T-helper 17 cell (primary cell): ENCODE measurements around the gene IGF1R. TPM values are rescaled to one million over a fixed set of nuclear protein-coding genes. Genes with fewer than 3 reads are reported as not detected.
"Not testable (repeated sequence)": the region's sequence is repeated elsewhere in the genome, so short reads cannot be mapped to it uniquely, and the experiment has no call there.

ENCODE experiments used
- ATAC-seq: fragments of 150-1000 bp; cut with Tn5 transposase; 2 replicates; pipeline ENCODE4 v1.10.0; 2021; ENCODE audit warnings: mild to moderate bottlenecking, moderate library complexity
- DNase-seq, 3 donors: peaks; one replicate each; pipeline versions ENCODE4 v3.0.0 to v3.0.0-alpha.2; 2020 to 2021
- H3K9me3 ChIP-seq: one replicate; pipeline ENCODE4 v1.7.0; 2013; ENCODE audit warnings: low read length, mild to moderate bottlenecking; ENCODE audit not compliant: control insufficient read depth, poor library complexity, severe bottlenecking
- H3K27ac Mint-ChIP-seq: one replicate; pipeline ENCODE4 v1.8.0; 2022; ENCODE audit warnings: mild to moderate bottlenecking, moderate library complexity, mixed read lengths
- H3K27me3 Mint-ChIP-seq: one replicate; pipeline ENCODE4 v1.8.0; 2022; ENCODE audit warnings: mixed read lengths
- H3K36me3 Mint-ChIP-seq: one replicate; pipeline ENCODE4 v1.8.0; 2022; ENCODE audit warnings: low read depth, mixed read lengths
- H3K4me1 Mint-ChIP-seq: one replicate; pipeline ENCODE4 v1.8.0; 2022; ENCODE audit warnings: mild to moderate bottlenecking, mixed read lengths
- H3K4me3 Mint-ChIP-seq: one replicate; pipeline ENCODE4 v1.8.0; 2022; ENCODE audit warnings: mild to moderate bottlenecking, moderate library complexity, mixed read lengths
- total RNA-seq, 4 donors: library from RNA in 2 of 4; stranded (reverse) in 2 of 4; gene quantifications; one replicate each; pipeline ENCODE4 v1.2.3 and lab custom pipeline; 2022 to 2026

Gene IGF1R
- total RNA-seq, 2 donors from 2014 or later, result 13.7 to 27.1 TPM

DNA sequence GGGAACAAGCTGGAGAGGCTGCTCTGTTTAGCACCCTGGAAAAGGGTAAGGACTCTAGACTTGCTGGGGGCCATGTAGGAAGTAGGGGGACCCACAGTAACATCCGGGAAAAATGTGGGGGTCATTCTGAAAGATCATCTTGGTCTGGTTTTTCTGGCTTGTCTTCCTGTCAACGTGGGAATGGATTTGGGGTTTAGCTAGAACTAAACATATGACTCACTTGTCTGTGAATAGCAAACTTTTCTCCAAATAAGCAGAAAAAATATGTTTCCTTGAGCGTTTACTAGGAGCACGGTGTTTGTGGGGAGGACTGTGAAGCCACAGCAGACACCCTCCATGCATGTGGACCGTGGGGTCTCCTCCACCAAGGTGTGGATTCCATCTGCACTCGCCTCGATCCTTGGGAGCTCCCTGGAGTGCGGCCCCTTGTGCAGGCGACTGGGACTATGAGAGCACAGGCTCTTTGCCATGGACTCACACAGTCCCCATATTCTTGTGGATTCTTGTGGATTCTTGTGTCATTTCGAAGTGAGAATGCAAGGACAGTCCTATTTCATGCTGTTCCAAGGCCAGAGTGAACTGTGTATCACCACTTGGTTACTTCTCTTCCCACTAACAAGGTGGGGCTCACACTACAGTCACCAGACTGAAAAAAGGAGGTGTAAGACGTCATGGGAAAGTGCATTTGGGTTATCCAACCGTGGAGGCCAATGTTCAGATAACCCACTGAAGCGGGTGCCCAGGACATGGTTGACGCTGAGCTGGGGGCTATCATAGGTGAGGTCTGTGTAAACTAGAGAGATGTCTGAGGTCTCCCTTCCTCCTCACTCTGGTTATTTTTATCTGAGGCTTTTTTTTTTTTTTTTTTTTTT lies 333.7 kb downstream of the IGF1R start:
- no peaks in the 10 kb centered on the region for H3K9me3 ChIP-seq
- Mint-ChIP-seq H3K27me3 (peaks cover 8% of the 10 kb centered on the region), H3K27ac (no peak overlapping the region), H3K4me3 (no peak overlapping the region), H3K4me1 (no peaks in the 10 kb centered on the region), H3K36me3 (no peaks in the 10 kb centered on the region)
- ATAC-seq, result no peak
- DNase-seq, result no peak

DNA sequence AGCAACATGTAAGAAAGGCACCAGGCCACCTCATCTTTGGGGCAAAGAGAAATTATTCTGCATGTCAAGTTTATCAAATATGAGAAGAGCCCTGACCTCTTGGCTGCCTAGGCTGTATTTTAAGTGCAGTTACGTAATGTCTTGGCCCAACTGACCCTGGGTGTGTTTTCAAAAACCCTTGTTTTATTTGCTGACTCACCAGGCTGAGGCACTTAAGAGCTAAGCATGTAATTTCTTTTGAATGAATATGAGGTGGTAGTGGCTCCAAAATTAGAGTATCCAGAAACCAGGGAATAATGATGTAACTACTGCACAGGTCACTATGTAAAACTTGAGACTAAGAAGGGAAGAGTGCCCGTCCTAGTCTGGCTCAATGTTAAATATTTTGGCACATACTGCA lies 335.0 kb downstream of the IGF1R start:
- no peaks in the 10 kb centered on the region for H3K9me3 ChIP-seq
- no peak for ATAC-seq
- Mint-ChIP-seq H3K36me3 (no peaks in the 10 kb centered on the region), H3K27me3 (peaks cover 8% of the 10 kb centered on the region), H3K27ac (no peak overlapping the region), H3K4me3 (no peak overlapping the region), H3K4me1 (no peaks in the 10 kb centered on the region)
- no peak for DNase-seq

GRCh38 chr15:98986281-98986680 lies 337.9 kb downstream of the IGF1R start:
- no peaks in the 10 kb centered on the region for H3K9me3 ChIP-seq
- H3K27ac Mint-ChIP-seq, result no peak overlapping the region
- no peaks in the 10 kb centered on the region for H3K4me1 Mint-ChIP-seq
- H3K27me3 Mint-ChIP-seq, result peaks cover 9% of the 10 kb centered on the region
- H3K4me3 Mint-ChIP-seq, result no peak overlapping the region
- DNase-seq, result no peak
- no peaks in the 10 kb centered on the region for H3K36me3 Mint-ChIP-seq
- ATAC-seq, result no peak

- no peak for ATAC-seq
- H3K9me3 ChIP-seq, result no peaks in the 10 kb centered on the region
- H3K27me3 Mint-ChIP-seq, result peaks cover 2% of the 10 kb centered on the region
- H3K4me3 Mint-ChIP-seq, result no peak overlapping the region
- H3K36me3 Mint-ChIP-seq, result no peaks in the 10 kb centered on the region
- H3K27ac Mint-ChIP-seq, result no peak overlapping the region
- DNase-seq, result no peak
- no peaks in the 10 kb centered on the region for H3K4me1 Mint-ChIP-seq
These were observed 346.6 kb downstream of the IGF1R start for GRCh38 chr15:98994892-98995291.

DNA sequence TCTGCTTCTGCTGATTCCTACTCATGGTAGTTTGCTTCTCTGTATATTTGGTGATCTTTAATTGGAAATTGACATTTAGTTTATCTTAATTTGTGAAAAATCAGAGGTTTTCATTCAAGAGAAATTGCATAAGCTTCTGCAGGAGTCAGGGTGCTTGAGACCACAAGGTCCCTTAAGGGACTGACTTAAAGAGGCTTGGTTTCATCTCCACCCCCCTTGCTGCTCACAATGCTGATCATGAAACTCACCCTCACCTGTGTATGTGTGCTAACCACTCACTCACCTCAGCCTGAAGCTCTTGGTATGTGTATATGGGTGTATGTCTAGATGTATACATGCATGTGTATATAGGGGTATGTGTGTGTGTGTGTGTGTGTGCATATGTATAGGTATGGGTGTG lies 347.8 kb downstream of the IGF1R start:
- peaks cover 7% of the 10 kb centered on the region for H3K27me3 Mint-ChIP-seq
- no peaks in the 10 kb centered on the region for H3K4me1 Mint-ChIP-seq
- H3K9me3 ChIP-seq, result no peaks in the 10 kb centered on the region
- ATAC-seq, result no peak
- no peak overlapping the region for H3K27ac Mint-ChIP-seq
- H3K4me3 Mint-ChIP-seq, result no peak overlapping the region
- no peak for DNase-seq
- no peaks in the 10 kb centered on the region for H3K36me3 Mint-ChIP-seq

GRCh38 chr15:98996624-98997023 lies 348.3 kb downstream of the IGF1R start:
- Mint-ChIP-seq H3K36me3 (no peaks in the 10 kb centered on the region), H3K27me3 (peaks cover 10% of the 10 kb centered on the region), H3K4me3 (no peak overlapping the region), H3K4me1 (no peaks in the 10 kb centered on the region), H3K27ac (no peak overlapping the region)
- H3K9me3 ChIP-seq, result no peaks in the 10 kb centered on the region
- DNase-seq (no peak), ATAC-seq (no peak)

GRCh38 chr15:98997312-98997711 lies 349.0 kb downstream of the IGF1R start:
- no peaks in the 10 kb centered on the region for H3K4me1 Mint-ChIP-seq
- DNase-seq (no peak), ATAC-seq (no peak)
- peaks cover 10% of the 10 kb centered on the region for H3K27me3 Mint-ChIP-seq
- no peak overlapping the region for H3K27ac Mint-ChIP-seq
- H3K9me3 ChIP-seq, result no peaks in the 10 kb centered on the region
- H3K4me3 Mint-ChIP-seq, result no peak overlapping the region
- no peaks in the 10 kb centered on the region for H3K36me3 Mint-ChIP-seq

- Mint-ChIP-seq H3K27ac (no peak overlapping the region), H3K27me3 (peaks cover 10% of the 10 kb centered on the region), H3K4me1 (no peaks in the 10 kb centered on the region), H3K4me3 (no peak overlapping the region), H3K36me3 (no peaks in the 10 kb centered on the region)
- ATAC-seq, result no peak
- no peaks in the 10 kb centered on the region for H3K9me3 ChIP-seq
- DNase-seq, result no peak
These were observed 349.4 kb downstream of the IGF1R start for GRCh38 chr15:98997755-98998154.

- ATAC-seq, result no peak
These were observed 349.9 kb downstream of the IGF1R start for GRCh38 chr15:98998279-98998678.

GRCh38 chr15:98999233-98999632 lies 350.9 kb downstream of the IGF1R start:
- ATAC-seq, result no peak
- Mint-ChIP-seq H3K4me1 (no peaks in the 10 kb centered on the region), H3K27ac (no peak overlapping the region), H3K27me3 (peaks cover 10% of the 10 kb centered on the region), H3K36me3 (no peaks in the 10 kb centered on the region), H3K4me3 (no peak overlapping the region)
- DNase-seq, result no peak
- H3K9me3 ChIP-seq, result no peaks in the 10 kb centered on the region

More at GRCh38 chr15:98998279-98998678, 349.9 kb downstream of the IGF1R start:
- no peaks in the 10 kb centered on the region for H3K4me1 Mint-ChIP-seq
- H3K4me3 Mint-ChIP-seq, result no peak overlapping the region
- no peak for DNase-seq
- no peaks in the 10 kb centered on the region for H3K9me3 ChIP-seq
- H3K27ac Mint-ChIP-seq, result no peak overlapping the region
- H3K27me3 Mint-ChIP-seq, result peaks cover 10% of the 10 kb centered on the region
- no peaks in the 10 kb centered on the region for H3K36me3 Mint-ChIP-seq

DNA sequence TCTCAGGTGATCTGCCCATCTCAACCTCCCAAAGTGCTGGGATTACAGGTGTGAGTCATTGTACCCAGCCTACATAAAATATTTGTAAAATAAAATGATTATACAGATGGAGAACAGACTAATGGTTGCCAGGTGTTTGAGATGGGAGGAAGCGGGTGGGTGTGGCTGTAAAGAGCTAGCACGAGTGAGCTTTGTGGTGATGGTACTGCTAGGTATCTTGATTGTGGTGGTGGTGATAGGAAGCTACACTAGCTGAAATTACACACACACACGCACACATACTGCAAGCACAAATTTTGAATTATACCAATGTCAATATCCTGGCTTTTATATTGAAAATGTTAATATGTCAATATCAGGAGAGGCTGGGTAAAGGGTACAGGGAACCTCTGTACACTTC lies 353.9 kb downstream of the IGF1R start:
- no peaks in the 10 kb centered on the region for H3K4me1 Mint-ChIP-seq
- no peak for ATAC-seq
- H3K4me3 Mint-ChIP-seq, result no peak overlapping the region
- no peak overlapping the region for H3K27ac Mint-ChIP-seq
- no peaks in the 10 kb centered on the region for H3K9me3 ChIP-seq
- H3K36me3 Mint-ChIP-seq, result no peaks in the 10 kb centered on the region
- DNase-seq, result no peak
- H3K27me3 Mint-ChIP-seq, result peaks cover 10% of the 10 kb centered on the region

DNA sequence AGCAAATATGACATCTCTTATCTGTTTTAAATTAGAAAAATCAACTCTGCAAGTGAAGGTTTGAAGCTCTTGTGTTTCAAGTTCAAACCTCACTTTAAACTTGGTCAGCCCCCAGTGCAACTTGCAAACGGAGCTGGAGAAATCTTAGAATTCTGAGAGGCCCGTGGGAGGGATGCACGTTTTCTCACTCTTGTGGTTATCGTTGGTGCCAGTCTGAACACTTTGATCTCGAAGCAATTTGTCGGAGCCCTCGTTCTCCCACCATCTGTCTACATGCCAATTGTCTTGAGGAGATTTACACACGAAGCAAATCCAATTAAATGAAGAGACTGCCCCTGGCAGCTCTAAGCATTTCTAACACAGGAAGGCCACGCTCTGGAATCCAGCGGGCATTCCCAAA lies 355.0 kb downstream of the IGF1R start:
- H3K27me3 Mint-ChIP-seq, H3K27ac Mint-ChIP-seq, H3K4me1 Mint-ChIP-seq, ATAC-seq, H3K4me3 Mint-ChIP-seq, H3K36me3 Mint-ChIP-seq, H3K9me3 ChIP-seq, DNase-seq: not testable (repeated sequence)

- ATAC-seq, DNase-seq, H3K27ac Mint-ChIP-seq, H3K27me3 Mint-ChIP-seq, H3K4me1 Mint-ChIP-seq, H3K9me3 ChIP-seq, H3K36me3 Mint-ChIP-seq, H3K4me3 Mint-ChIP-seq: not testable (repeated sequence)
These were observed 356.9 kb downstream of the IGF1R start for GRCh38 chr15:99004998-99005974.
